Astrocyte of the hippocampus (primary cell): ENCODE measurements around the gene NTN1.
"Not testable (repeated sequence)": the region's sequence is repeated elsewhere in the genome, so short reads cannot be mapped to it uniquely, and the experiment has no call there.

Experiments
- DNase-seq: peaks from one replicate; pipeline ENCODE4 v3.0.0; 2011; ENCODE audit warnings: low read depth, low spot score

The NTN1 gene

DNA sequence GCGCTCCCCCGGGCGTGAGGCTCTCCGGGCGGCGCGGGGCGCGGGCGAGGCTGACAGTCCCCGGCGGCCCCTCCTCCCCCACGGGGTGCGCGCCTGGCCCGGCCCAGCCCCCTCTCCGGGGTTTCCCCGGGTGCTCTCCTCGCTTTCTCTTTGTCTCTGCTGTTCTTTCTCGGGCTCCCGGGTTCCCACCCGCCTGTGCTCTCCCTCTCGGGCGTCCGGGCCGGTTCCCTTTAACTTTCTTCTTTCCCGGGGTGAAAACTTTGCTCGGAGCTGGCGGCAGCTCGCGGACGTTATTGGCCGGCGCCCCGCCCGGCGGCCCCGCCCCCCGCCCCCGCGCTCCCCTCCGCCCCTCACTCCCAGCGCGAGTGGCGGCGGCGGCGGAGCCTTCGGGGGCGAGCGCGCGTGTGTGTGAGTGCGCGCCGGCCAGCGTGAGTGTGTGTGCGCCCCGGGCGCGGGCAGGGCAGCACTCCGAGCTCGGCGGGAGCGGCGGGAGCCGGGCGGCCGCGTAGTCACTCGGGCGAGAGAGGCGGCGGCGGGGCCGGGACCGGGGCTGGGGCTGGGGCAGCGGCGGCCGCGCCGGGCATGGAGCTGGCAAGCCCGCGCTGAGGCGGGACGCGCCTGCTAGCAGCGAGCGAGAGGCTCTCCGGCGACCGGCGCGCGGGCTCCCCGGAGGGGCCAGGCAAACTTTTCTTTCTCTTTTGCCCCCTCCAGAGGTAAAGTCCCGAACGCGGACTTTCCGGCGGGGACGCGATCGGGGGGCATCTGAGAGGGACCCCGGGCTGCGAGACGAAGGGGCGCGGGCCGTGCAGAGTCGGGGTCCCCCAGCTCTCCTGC, at the start of gene NTN1:
Gene NTN1 (plus strand): TSS at position 353 of the 834 bp plus-strand sequence. CDS start 864 bp downstream, outside the sequence.
- peak; percentile 83 for DNase-seq

DNA sequence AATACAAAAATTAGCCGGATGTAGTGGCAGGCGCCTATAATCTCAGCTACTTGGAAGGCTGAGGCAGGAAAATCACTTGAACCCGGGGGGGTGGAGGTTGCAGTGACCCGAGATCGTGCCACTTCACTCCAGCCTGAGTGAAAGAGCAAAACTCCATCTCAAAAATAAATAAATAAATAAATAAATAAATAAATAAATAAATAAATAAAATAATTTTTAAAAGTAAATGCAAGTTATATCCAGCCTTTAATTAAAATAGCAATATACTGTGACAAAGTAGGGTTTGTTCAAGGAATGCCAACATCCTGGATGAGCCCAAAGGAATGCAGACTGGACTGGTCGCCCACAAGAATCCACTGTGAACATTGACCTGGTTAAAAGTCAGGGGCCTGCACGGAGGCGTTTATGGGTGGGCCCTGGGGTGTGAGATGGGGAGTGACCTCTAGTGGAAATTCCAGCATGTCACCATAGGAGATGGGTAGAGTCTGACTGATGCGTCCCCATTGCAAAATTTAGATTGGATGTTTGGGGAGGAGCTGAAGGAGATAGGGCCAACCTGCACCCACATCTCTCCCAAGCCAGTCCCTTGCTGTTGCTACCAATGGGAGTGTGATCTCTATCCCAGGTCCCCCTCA, 46.1 kb upstream of the NTN1 start:
- no peak for DNase-seq

DNA sequence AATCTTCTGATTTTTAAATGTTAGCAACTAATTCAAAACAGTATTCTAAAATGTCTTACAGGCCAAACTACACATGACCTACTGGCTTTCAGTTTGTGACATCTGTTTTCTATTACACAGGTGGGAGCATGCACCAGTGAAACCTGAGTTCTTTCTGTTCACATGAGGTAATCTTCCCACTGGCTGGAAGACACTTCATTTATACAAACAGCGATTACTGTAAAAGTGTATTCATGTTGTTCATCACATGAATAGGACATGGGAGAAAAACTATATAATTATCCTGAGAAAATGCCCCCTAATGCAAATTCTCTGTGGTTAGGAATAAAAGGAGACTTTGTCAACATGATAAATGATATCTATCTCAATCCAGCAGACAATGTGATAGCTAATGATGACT, 44.7 kb upstream of the NTN1 start:
- no peak for DNase-seq

DNA sequence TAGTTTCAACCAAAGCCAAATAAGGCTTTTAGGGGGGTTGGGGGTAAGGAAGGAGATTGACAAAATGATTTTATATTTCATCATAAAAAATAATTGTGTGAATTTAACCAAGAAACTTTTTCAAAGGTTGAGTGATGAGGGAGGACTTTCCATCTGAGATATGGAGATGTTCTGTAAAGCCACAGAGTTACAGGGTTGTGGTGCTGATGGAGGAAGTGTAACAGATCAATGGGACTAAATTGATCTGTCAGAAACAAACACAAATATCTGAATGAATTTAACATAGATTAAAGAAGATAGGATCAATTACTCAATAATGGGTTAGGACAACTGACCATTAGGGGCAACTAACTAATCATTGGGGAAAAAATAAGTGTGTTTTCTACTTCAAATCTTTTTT, 41.6 kb upstream of the NTN1 start:
- DNase-seq = no peak

DNA sequence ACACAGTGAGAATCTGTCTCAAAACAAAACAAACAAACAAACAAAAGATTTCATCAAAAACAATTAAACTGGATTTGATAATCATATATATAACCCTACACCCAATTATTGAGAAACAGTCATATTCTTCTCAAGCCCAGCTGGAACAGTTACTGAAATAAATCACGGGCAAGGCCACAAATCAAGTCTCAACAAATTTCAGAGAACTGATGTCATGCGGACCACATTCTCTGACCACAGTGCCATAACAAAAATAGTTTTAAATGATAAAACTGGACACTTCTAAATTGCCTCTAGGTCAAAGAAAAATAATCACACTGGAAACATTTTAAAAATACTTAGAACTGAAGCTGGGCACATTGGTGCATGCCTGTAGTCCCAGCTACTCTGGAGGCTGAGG, 39.9 kb upstream of the NTN1 start:
- peak; percentile 20 for DNase-seq

DNA sequence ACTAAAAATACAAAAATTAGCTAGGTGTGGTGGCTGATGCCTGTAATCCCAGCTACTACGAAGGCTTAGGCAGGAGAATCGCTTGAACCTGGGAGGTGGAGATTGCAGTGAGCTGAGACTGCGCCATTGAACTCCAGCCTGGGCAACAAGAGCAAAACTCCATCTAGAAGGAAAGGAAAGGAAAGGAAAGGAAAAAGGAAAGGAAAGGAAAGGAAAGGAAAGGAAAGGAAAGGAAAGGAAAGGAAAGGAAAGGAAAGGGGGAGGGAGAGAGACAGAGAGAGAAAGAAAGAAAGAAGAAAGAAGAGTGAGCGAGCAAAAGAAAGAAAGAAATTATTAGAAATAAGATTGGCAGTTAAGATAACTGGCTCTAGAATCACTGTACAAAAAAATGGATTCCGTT, 37.1 kb upstream of the NTN1 start:
- DNase-seq = not testable (repeated sequence)

DNA sequence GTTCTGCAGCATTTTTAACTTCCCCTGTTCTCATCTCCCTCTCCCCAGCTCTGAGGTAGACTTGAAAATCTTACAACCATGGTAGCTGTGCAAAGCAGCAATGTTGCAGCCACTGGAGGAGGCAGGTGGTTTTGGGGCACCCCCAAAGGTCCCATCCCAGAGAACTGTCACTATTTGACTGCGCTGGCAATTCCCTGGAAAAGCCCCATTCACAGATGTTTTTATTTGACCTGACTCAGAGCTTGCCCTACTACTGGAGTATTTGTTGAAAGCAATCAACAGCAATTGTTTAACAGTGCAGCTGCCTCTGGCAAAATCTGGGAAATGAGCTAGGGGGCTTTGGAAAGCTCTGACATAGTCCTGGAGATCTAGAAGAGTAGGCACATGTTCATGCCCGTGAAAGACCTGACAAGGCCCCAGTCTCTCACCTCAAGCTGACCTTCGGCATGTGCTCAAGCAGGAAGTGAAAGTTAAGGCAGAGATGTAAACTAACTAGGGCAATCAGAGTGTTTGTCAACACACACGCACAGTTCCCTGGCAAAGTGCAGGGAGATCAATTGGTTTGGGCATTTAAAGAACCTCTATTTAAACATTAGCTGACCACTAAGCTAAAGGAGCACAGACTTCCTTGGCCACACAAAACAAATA, 36.1 kb upstream of the NTN1 start:
- DNase-seq = no peak

DNA sequence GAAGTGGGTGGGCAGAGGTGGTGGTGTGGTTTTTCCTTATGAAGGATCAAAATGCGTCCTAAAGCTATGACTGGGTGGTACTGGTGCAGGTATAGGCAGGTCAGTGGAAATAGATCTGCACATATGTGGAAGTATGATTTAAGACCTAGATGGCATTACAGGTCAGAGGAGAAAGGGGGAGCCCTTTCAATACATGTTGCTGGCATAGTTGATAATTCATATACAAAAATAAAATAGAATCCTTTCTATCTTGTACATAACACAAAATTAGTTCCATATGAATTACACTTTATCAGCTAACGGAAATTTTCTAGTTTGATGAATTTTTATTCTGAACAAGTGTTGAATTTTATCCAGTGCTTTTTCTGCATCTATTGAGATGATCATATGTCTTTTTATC, 35.0 kb upstream of the NTN1 start:
- DNase-seq = no peak

DNA sequence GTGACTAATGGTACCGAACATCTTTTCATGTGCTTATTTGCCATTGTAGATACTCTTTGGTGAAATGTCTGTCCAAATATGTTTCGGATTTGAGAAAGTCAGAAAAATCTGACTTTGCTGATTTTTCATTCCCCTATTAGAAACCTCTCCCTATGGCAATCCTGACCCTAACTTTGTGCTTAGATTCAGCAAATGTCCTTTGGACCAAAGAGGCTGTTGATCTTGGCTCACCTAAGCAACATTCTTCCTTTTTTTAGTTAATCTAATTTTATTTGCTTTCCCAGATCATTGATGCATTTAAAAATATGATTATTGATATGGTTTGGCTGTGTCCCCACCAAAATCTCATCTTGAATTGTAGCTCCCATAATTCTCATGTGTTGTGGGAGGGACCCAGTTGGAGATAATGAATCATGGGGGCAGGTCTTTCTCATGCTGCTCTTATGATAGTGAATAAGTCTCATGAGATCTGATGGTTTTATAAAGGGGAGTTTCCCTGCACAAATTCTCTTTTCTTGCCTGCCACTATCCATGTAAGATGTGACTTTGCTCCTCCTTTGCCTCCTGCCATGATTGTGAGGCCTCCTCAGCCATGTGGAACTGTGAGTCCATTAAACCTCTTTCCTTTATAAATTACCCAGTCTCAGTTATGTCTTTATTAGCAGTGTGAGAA, 32.9 kb upstream of the NTN1 start:
- not testable (repeated sequence) for DNase-seq

DNA sequence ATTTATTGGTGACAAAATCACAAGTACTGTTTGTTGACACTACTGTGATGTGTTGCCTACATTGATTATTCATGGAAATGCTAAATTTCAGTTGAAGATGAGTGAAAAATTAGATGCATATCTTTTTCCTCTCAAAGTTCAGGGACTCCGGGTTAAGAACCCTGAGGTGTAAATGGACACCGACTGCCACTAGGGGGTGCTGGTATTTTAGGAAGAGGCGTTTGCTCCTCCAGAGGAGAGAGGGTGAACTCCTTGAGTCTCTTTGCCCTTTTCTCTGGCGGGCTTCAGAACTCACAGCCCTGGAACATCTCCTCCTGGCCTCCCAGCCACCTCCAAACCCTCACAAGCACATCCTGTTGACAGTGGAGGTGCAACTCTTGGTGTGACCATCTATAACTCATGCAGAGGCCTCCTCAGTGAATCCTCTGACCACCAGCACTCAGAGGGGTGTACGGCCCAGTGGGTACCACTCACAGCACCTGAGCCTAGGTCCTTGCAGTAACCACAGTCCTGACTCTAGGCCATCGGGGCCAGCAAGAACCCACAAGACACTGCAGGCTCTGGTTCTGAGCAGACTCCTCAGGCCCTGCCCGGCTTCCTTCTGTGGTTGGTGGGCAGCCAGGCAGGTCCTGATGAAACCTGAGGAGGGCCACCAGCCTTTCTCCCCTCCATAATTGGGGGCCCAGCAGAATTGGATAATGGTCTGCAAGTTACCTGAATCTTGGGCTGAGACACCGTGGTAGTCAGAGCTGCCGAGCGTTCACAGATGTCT, 29.6 kb upstream of the NTN1 start:
- peak; percentile 79 for DNase-seq

DNA sequence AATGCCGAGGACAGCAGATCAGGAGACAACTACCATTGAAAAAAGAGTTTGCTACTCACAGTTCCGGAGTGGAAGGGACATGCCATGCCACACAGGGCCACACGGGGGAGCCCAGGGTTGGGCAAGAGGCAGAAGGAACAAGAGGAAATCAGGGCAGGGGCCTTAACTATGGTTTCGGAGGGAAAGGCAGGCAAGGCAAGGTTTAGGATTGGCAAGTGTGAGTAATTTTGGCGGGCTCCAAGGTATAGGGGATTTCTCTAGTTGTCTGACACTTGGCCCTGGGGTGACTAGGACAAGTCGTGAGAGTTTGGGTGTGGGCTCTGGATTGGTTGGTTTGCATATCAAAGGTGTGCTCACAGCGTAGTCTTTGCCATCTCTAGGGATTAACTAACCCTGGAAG, 27.0 kb upstream of the NTN1 start:
- peak; percentile 65 for DNase-seq

DNA sequence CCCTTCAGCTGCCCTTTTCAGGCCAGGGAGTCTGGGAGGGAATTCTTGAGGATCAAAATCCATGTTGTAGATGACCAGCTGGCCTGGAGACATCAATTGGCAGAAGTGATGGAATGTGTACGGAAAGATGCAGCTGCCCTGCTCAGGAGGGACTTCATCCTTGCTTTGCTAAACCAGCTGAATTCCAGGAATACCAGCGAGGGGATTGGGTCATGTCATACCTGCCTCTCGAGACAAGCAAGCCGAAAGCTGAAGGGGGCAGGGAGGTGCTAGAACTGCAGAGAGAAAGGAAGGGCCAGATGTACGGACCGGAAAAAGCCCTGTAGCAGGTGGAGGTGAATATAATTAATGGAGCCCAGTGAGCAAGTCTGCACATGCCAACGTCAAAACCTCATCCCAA, 25.6 kb upstream of the NTN1 start:
- no peak for DNase-seq

DNA sequence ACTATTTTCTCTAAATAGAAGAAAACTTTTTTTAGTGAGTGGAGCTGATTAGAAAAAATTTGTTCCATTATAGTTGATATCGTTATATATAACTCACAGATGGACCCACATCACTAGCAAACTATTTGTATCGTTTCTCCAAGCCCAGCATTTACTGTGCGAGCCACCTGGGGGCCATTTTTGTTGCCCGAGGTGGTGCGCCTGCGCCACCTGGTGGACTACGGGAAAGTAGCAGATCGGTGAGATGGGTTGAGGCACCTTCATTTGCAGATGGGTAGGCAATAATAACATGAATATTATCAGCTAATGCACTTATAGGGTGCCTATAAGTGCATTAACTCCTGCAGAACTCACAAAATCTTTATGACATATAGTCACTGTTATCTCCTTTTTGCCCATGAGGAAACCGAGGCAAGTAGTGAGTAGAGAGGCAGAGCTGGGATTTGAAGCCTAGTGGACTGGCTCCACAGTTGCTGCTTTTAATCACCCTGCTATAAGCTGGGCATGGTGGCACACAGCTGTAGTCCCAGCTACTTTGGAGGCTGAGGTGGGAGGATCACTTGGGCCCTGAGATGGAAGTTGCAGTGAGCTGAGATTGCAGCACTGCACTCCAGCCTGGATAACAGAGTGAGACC, 23.2 kb upstream of the NTN1 start:
- peak; percentile 76 for DNase-seq

DNA sequence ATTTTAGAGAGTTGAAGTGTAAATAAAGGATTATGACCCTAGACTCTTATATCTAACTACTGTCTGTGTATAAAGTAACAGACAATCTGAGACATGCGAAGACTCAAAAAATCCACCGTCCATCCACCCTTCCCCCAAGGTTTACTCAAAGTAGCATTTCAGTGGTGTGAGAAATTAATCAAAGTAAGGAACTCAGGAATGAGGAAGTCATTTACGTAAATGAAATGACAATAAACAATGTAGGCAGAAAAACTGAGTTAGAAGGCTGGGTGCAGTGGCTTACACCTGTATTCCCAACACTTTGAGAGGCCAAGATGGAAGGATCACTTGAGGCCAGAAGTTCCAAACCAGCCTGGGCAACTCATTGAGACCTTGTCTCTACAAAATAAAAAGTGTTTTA, 19.8 kb upstream of the NTN1 start:
- DNase-seq = no peak

DNA sequence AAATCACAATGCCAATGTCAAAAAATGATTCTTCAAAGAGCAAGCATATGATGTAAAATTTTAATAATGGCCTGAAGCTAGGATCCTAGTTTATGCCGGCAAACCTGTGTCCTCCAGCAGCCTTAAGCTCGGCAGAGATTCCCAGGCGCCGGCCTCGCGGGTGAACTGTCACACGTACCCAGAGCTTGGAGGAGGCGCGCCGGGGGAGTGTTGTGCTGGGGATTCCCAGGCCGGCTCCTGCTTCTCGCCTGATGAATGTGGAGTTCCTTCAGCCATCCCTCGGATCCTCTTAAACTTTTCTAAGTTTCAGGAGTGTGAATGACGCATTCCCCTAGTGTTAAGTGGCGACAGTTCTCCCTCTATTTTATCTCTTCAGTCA, 19.1 kb upstream of the NTN1 start:
- DNase-seq = peak; percentile 24

DNA sequence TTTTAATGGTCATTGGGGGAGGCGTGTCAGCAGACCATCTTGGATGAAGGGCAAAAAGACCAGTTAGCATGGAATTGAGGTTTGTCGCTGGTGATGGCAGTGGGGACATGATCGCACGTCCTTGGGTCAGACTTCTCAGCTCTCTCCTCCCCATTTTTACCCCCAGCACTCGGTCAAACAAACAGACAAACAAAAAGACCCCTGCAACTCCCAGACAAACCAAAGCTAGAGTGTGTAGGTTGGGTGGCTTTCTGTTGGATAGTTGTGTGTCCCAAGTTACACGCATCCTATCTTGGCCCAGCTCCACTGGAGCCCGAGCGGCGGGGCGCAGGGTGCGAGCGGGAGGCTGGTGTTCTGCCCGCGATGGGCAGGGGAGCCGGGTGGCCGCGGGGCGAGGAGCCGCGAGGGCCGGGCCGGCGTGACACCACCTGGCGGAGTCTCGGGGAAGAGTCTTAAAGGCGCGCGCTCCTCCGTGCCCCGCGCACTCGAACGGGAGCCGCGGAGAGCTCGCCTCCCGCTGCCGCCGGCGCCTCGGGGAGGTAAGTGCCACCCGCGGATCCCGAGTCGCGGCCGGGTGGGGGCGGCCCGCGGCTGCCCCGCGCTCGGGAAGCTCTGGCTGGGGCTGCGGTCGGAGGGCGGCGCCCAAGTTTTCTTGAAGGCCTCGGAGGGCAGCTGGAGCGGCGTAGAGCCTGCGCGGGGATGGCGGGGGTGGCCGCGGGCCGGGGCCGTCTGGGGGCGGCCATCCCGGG, 18.5 kb upstream of the NTN1 start:
- DNase-seq = peak; percentile 75

DNA sequence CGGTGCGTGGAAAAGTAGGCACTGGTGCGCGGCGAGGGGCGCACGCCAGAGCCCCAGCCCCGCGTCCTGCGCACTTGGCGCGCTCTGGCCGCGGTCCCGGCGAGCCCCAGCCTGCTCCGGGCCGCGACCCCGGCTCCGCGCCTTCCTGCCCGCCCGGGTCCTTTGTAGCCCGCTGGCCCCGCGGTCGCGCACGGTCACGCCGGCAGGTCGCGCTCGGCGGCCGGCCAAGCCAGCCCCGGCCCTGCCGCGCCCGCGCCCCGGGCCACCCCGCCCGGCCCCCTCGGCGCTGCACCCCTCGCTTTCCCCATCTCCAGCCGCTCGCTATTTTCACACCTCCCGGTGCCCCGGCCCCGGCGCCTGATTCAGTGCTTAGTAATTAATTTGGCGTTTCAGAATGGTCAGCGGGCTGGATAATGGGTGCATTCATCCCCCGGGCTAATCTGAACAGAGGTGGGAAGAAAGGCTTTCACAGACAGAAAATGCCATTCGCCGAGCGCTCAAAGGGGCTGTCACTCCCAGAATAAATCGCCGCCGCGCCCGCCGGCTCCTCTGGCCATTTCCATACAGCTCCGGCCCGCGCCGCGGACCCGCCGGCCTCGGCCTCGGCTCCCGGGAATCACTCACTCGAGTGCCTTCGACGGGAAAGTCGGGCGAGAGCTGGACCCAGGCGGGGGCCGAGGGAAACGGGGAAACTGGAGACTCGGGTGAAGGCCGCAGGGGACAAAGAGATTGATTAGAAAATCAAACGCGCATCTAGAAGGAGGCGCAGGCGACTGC, 17.8 kb upstream of the NTN1 start:
- DNase-seq = peak; percentile 56

DNA sequence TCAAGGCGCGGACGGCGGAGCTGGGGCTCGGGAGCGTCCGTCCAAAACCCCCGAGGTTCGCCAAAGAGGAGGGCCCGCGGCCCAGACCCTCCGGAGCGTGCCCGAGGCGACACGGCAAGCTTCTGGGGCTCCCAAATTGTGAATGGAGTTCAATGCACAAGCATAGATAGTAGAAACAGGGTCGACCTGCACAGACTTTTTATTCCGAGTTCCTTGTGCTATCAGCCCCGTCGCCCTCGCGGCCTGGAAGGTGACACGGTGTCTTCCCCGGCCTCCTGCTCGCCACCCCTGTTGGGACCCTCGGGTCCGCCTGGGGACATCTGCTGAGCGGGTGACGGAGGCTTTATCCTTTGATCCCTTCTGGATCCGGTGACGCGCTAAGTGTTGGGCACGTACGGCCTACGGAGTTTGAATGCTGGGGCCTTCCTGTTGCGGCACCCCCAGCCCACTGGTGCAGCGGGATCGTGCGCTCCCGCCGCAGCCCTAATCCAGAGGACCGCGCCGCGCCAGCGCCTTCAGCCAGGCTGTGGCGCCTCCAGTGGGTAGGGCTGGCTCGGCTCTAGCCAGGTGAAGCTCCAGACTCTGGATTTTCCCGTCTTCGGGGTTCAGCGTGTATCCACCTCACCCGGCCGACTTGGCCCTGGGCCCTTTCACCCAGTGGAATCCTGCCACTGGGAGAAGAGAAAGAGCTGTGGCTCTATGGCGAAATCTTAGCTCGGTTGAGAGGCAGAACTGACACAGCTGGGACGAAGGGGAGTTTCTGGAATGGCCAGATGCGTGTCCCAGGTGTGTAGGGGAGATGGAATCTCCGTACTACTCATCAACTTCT, 17.0 kb upstream of the NTN1 start:
- DNase-seq = no peak

DNA sequence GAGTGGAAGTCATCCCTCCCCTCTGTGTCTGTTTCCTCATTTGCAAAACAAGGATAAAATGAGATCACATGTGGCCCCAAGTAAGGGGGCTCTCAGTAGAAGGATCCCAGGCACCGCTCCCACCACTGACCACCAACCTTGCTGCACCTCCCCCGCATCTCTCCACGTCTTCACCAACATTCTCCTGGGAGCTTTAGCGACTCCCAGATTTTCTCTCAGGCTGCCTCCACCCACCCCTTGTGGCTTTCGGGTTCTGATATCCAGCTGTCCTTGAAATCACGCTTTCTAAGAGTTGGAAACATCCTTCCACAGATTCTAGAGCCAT, 16.4 kb upstream of the NTN1 start:
- no peak for DNase-seq
